Measurements from ENCODE around the gene INHBE.

- no peak for TF ChIP-seq POLR2A (IDR thresholded peaks at IDR 0.05)
- no peak for TF ChIP-seq CTCF (IDR thresholded peaks at IDR 0.05)
Measured at GRCh38 chr12:57435293-57435692, 19.8 kb upstream of the INHBE start.
